NT2/D1 (cell line): ENCODE results near the gene RNASE13.

Source experiments
- YY1 ChIP-seq: IDR thresholded peaks from 2 replicates; pipeline ENCODE4 v1.6.1; 2011; ENCODE audit not compliant: insufficient read length, insufficient read depth
- ZNF274 ChIP-seq: IDR thresholded peaks from 2 replicates; pipeline ENCODE4 v1.6.1; 2011; ENCODE audit warnings: mild to moderate bottlenecking, low read depth, low read length

DNA sequence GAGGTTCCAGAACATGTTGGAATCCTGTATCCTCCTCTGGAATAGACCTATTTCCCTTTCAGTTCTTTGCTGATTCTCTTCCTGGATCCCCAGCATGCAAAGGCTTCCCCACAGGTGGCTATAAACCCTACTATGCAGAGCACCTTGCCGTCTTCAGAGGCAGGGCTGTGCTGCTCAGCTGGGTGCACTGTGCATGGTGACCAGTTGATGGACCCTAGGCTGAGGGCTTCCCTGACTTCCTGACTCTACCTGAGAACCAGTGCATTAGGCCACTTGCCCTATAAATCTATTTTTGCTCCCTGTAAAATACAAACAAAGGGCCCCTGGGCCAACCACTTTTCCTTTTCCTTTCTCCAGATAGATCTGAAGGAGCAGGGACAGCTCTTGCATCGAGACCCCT, 49.8 kb upstream of the RNASE13 start:
- TF ChIP-seq ZNF274, result no peak
- no peak for TF ChIP-seq YY1
